CD4-positive, alpha-beta T cell treated with Interleukin-12 subunit alpha and Interleukin-12 subunit beta, for 1 hour (primary cell): ENCODE measurements around the gene GBP3.
A peak's percentile ranks its signal among the peaks of the same experiment; 100 is the strongest.
"Not testable (repeated sequence)": the region's sequence is repeated elsewhere in the genome, so short reads cannot be mapped to it uniquely, and the experiment has no call there.

Experiments
- DNase-seq: peaks from one replicate; pipeline ENCODE4 v3.0.0-alpha.2; 2020

Gene GBP3

DNA sequence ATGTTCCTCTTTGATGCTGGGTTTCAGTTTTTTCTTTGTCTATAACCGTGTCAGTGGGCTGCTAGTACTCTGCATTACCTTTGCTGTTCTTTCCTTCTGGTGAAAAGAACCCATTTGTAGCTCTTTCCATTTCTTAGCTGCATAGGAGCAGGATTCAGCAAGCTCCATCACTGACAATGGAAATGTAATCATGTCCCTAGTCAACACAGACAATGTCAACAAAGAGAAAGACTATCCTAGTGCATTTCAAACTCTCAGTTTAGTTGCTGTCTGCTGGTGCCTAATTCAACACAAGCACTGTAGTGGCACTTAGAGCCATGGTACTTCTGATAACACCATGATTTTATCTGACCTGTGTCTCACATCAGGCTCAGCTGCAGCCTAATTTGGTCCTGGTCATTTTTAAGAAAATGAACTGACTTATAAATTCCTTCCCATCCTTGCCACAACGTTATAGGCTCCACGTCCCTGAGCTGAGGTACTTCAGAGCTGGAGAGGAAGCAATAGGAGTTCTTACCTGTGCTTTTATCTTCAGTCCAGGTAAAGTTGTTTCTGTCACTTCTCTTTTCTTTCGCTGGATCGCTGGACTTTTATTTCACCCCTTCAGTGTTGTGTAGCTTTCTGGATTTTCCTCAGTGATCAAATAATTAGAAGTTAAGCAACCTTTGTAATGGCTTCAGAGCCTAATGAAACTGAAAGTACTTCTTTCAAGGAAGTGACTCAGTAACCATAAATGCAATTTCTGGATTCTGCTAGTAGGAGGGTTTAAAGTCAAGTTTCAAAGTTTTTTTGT lies at the start of gene GBP3:
Gene GBP3, minus strand, starts transcription at position 700 of the 793 bp plus-strand sequence. CDS start 2,145 bp downstream, outside the sequence.
- peak; percentile 57 for DNase-seq

DNA sequence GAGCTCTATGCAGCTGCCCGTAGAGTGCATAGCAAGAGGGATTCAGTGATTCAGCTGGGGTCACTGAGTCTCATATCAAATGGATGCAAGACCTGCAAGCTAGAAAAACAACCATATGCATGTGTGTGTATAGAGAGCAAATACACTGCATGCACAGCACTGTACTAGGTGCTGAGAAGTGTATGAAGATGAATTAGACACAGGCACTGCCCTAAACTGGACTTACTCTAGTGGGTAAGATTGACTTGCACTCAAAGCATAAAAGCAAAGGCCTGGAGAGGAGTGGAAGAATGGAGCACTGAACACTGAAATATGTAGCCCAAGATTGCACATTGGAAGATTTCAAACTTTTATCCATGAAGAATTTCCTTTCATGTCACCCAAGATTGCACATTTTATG lies 47.8 kb upstream of the GBP3 start:
- no peak for DNase-seq

DNA sequence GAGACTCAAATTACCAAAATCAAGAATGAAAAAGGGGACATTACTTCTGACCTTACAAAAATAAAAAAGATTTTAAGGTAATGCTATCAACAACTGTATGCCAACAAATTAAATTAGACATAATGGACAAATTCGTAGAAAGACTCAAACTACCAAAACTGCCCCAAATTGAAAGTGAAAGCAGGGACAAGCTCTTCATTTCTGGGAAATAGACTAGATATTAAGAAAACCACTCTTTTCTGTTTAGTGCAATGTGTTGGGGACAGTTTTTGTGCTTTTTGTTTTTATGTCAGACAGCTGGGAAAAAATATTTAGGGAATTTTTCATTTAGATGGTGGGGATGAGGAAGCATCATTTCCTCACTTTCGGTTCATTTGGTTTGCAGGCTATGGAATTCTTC lies 47.3 kb upstream of the GBP3 start:
- peak; percentile 42 for DNase-seq

DNA sequence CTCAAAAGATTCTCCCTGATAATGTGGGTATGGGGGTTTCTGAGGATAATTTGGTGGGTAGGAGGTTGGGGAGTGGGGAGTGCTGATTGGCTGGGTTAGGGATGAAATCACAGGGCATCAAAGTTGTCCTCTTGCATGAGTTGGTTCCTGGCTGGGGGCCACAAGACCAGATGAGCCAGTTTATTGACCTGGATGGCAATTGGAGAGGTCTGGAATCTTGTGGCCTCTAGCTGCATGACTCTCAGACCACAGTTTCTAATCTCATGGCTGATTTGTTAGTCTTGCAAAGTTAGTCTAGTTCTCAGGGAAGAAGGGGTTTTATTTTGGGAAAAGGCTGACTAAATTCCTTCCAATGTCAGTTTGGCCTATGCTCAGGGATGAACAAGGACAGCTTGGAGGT lies 45.6 kb upstream of the GBP3 start:
- DNase-seq: no peak

DNA sequence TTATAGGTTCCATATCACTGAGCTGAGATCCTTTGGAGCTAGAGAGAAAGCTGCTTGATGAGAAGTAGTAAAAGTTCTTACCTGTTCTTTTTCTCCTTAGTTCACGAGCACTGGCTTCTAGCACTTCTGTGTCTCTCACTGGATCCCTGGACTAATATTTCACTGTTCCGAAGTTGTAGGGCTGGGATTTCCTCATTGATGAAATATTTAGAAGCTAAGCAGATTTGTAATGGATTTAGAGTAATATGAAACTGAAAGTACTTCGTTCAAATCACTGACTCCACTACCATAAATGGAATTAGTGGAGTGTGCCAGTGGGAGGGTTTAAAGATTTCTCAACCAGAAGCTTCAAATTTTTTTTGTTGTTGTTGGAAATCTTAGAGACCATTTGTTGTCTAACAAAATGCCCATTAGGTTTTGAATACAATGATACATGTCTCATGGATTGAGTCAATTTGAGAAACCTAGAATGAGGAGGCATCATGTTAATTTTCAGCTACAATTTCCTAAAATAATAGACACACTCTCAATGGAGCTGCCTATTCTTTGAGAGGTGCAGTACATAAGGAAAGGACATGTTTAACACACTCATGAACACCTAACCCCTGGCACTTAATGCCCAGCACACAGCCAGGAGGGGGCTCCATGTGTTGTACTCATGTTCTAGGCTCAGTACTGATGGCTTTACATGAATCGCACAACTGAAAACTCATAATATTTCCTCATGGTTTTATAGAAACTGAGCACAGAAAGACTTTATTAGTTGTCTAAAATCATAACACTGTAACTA lies 42.6 kb upstream of the GBP3 start, which contains the start of gene GBP1:
Gene GBP1, minus strand, starts transcription at position 130 of the 790 bp plus-strand sequence. CDS start 1,974 bp downstream, outside the sequence.
- DNase-seq: peak; percentile 65

DNA sequence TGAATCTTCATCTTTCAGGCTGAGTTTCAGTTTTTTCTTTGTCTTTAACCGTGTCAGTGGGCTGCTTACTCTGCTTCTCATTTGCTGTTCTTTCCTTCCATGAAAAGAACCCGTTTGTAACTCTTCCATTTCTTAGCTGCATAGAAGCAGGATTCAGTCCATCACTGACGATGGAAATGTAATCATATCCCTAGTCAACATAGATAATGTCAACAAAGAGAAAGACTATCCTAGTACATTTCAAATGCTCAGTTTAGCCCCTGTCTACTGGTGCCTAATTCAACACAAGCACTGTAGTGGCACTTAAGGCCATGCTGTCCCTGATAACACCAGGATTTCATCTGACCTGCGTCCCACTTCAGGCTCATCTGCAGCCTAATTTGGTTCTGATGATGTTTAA lies 42.0 kb upstream of the GBP3 start:
- DNase-seq: no peak

DNA sequence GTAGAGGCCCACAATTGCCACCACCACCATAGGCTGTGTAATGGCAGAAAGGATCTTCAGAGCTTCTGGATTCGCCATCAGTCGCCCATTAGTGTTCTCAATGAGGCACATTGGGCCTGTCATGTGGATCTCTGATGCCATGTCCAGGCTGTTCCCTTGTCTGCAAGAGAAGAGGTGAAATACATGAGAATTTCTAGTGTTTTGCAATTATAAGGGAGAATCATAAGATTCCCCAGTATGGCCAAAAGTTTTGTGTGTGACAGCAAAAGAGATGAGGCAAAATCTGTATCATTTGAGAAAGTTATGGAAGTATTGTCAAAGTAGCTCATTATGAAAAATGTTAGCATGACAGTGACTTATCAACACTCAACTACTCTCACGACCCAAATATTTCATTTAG lies 40.4 kb upstream of the GBP3 start:
- no peak for DNase-seq

DNA sequence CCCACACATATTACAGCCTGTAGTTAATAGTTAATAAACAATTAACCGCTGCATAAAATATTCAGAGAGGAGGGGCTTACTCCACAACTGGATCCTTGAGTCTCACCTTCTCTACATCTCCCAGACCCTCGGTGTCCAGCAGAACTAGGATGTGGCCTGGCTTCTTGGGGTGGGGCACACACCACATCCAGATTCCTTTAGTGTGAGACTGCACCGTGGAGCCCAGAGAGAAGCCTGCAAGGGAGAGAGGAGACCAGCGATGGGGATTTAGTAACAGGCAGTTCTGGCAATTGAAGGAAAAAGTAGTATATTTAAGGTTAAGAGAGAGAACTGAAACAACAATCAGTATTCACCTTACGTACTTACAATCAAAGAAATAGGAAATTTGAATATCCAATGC lies 37.4 kb upstream of the GBP3 start:
- no peak for DNase-seq

DNA sequence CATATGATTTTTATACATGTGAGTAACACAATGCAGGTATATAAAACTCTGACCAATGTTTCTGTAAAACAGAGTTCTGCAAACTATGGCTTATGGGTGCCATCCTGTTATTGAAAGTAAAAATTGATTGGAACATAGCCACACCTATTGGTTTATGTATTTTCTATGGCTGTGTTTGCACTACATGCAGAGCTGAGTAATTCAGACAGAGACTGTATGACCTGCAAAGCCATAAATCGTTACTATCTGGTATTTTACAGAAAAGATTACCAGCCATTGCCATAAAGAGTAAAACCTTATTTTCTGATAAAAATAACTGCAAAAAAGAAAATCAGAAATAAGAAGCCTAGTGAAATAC lies 29.3 kb upstream of the GBP3 start:
- no peak for DNase-seq

- DNase-seq: no peak
Measured at GRCh38 chr1:89051300-89051954, 28.8 kb upstream of the GBP3 start.

GRCh38 chr1:89050649-89051033 lies 28.0 kb upstream of the GBP3 start:
- no peak for DNase-seq

DNA sequence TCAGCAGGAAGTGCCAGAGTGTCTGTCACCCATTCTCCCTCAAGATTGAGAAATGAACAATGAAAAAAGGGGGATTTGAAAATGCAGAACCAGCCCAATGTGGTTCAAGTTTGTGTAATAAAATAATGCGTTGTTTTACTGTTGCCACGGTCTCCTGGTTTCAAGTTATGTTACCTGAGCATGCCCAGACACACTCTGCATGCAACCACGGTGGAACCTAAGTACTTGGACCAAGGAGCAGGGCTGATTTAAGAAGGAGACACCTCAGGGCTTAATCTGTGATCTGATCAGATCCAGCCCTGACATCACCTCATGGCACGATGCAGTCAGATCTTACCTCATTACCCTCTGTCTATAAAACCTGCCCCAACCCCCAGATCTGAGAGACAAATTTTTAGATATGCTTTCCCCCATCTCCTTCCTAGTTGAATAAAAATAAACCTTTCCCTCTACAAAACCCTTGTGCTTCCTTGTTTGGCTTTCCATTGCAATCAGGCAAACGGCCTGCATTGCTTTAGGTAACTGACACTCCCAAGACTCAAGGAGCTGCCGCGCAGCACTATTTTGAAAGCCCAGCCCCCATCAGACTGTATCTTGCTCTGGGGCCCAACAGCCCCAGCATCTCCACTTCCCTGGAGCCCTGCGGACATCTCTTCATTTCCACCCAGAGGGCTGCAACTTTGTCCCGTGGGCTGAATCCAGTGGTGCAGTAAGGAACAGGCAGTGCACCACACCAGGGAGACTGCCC lies 27.4 kb upstream of the GBP3 start:
- not testable (repeated sequence) for DNase-seq

DNA sequence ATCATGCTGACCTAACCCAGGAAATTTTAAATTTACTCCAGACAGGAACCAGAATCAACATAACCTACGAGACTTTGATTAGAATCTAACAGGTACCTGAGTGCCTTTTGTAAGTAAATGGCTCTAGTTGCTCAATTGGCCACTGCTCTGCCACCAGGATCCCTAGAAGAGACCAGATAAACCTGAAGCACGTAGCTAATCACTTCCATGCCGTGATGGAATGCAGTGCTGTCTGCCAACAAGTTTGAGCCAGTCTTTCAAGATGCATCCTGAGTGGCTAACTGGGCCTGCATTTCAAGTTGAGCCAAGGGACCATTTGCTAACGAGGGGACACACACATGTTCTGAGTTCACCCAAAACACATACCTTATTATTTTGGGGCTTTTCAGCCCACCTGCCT lies 26.5 kb upstream of the GBP3 start:
- DNase-seq: not testable (repeated sequence)

DNA sequence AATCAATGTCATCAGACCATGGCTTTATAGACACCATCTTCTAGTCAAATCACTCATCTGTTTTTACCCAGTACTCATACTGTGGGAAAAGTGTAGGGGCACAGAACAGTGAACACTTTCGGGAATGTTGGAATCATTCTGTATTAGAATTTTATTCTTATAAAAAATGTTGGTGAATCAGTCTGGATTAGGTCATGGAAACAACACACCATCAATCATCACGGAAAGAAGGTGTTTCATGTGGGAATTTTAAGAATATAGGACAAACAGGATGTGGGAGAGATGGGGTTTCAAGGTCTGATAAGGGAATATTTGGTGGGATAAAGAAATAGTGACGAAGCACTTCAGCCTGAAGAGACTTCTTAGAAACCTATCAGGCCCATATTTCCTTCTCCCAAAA lies 25.1 kb upstream of the GBP3 start:
- DNase-seq: no peak

DNA sequence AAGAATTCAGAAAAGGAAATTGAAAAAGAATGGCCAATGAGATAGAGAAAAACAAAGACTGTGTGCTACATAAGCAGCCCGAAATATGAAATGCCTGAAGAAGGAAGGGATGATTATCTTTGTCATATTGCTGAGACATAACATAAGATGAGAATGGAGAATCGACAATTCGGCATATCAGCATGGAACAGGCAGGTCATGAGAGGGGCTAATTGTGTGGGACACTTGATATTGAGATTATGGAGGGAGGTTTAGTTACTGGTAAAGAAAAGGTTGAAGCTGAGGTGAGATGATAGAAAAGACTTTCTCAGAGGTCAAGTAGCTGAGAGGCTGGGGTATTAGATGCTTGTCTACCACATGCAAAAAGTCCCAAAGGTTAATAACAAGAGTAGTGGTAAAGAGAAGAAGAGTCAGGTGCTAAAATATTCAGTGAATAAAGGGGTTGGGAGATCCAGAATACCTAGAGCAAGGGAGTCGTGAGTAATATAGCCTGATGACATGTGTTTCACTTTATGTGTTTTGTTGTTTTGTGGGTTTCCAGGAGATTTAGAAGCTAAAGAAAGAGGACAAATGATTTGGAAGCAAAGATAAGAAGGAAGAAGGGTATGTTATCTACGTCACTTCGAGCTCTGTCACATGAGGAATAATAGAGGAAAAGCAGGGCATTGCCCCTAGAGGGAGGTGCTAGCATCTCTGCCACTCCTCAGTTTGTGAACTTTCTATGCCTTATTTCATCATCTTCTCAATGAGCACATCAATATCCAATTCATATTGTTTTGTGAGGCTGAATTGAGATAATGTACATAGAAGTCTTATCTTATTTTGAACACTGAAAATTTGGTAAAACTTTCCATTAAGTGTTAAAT lies 23.9 kb upstream of the GBP3 start:
- not testable (repeated sequence) for DNase-seq

GRCh38 chr1:89044970-89045721 lies 22.5 kb upstream of the GBP3 start:
- no peak for DNase-seq

GRCh38 chr1:89043940-89044339 lies 21.3 kb upstream of the GBP3 start:
- no peak for DNase-seq

DNA sequence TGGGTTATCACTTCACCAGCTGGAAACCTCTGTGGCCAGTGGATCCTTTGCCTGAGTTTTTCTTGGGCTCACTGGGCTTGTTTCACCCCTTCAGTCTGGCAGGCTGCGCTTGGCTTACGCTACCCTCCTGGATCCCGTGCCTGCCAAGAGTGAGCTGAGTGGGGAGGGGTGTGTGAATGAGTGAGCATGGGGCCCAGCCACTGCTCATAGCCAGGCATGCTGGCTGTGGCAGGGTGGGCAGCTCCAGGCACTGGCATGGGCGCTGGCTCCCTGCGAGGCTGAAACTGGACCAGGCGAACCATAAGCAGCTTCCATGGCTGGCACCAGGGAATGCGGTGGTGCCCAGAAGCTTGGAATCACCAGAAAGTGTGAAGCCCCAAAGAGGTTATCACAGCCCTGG lies 19.8 kb upstream of the GBP3 start:
- no peak for DNase-seq

GRCh38 chr1:89041721-89042120 lies 19.1 kb upstream of the GBP3 start:
- DNase-seq: no peak

DNA sequence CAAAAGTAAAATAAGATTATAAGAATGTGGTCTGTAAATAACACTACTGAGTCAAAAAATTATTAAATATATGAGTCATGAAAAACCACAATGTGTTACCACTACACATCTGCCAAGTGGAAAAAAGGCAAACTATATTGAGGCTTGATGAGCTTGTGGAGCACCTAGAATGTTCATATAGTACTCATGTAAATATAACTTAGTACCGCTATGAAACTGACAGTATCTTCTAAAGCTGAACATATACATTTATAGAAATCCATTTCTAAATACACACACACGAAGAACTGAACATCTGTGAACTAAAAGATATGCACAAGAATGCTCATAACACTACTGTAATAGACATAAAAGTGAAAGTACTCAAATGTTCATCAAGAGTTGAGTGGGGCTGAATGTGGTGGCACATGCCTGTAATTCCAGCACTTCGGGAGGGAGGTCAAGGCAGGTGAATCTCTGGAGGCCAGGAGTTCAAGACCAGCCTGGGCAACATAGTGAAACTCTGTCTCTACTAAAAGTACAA lies 18.5 kb upstream of the GBP3 start:
- DNase-seq: no peak

DNA sequence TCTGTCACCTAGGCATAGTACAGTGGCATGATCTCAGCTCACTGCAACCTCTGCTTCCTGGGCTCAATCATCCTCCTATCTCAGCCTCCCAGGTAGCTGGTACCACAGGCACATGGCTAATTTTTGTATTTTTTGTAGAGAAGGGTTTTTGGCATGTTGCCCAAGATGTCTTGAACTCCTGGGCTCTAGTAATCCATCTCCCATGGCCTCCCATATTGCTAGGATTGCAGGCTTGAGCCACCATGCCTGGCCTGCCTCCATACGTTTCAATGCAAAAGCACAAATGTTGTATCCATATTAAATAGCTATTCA lies 17.6 kb upstream of the GBP3 start:
- no peak for DNase-seq
